Trophoblast cell (in vitro differentiated cells and primary cell): ENCODE data around the gene CYP27B1.

Experiments used
- DNase-seq, 2 donors: peaks; one replicate each; pipeline ENCODE4 v3.0.0-alpha.2; 2016
- H2AFZ ChIP-seq: 2 replicates; pipeline ENCODE4 v1.6.1; 2013; ENCODE audit warnings: low read length, moderate library complexity, mild to moderate bottlenecking; ENCODE audit not compliant: insufficient read depth, poor library complexity
- H2AK5ac ChIP-seq: 2 replicates; pipeline ENCODE4 v1.6.1; 2013; ENCODE audit warnings: mild to moderate bottlenecking, low read length
- H2BK120ac ChIP-seq: 2 replicates; pipeline ENCODE4 v1.6.1; 2013; ENCODE audit warnings: low read length, mild to moderate bottlenecking, moderate library complexity; ENCODE audit not compliant: insufficient read depth, poor library complexity
- H2BK12ac ChIP-seq: 2 replicates; pipeline ENCODE4 v1.6.1; 2013; ENCODE audit warnings: mild to moderate bottlenecking, low read length, moderate library complexity
- H2BK5ac ChIP-seq: 2 replicates; pipeline ENCODE4 v1.6.1; 2013; ENCODE audit warnings: low read length, low read depth, moderate library complexity, mild to moderate bottlenecking; ENCODE audit not compliant: poor library complexity
- H3K14ac ChIP-seq: 2 replicates; pipeline ENCODE4 v1.6.1; 2013; ENCODE audit warnings: mild to moderate bottlenecking, low read length
- H3K18ac ChIP-seq: 2 replicates; pipeline ENCODE4 v1.6.1; 2013; ENCODE audit warnings: mild to moderate bottlenecking, low read length
- H3K23ac ChIP-seq: 2 replicates; pipeline ENCODE4 v1.6.1; 2013; ENCODE audit warnings: low read length
- H3K27ac ChIP-seq: 2 replicates; pipeline ENCODE4 v1.5.1; 2013; ENCODE audit warnings: low read depth, mild to moderate bottlenecking, inconsistent platforms, low read length, moderate library complexity
- H3K27me3 ChIP-seq: 2 replicates; pipeline ENCODE4 v1.6.1; 2013; ENCODE audit warnings: inconsistent platforms, mild to moderate bottlenecking, low read length, moderate library complexity; ENCODE audit not compliant: insufficient read depth
- H3K36me3 ChIP-seq, 2 experiments: 1 replicate in 1 of 2; 2 replicates in 1 of 2; pipeline ENCODE4 v1.6.1; 2013; ENCODE audit warnings: low read length in 2 of 2, mild to moderate bottlenecking in 2 of 2, moderate library complexity in 1 of 2; ENCODE audit not compliant: insufficient read depth in 2 of 2, control insufficient read depth in 1 of 2
- H3K4ac ChIP-seq: 2 replicates; pipeline ENCODE4 v1.6.1; 2013; ENCODE audit warnings: low read depth, mild to moderate bottlenecking, low read length, moderate library complexity
- H3K4me1 ChIP-seq, 2 experiments: 1 replicate in 1 of 2; 2 replicates in 1 of 2; pipeline ENCODE4 v1.6.1; 2013; ENCODE audit warnings: low read length in 2 of 2, mild to moderate bottlenecking in 2 of 2, moderate library complexity in 1 of 2; ENCODE audit not compliant: insufficient read depth in 2 of 2, control insufficient read depth in 1 of 2
- H3K4me2 ChIP-seq: 2 replicates; pipeline ENCODE4 v1.6.1; 2013; ENCODE audit warnings: inconsistent platforms, mild to moderate bottlenecking, low read length, moderate library complexity
- H3K4me3 ChIP-seq: 2 replicates; pipeline ENCODE4 v1.5.1; 2013; ENCODE audit warnings: mild to moderate bottlenecking, low read depth, low read length, inconsistent platforms
- H3K79me1 ChIP-seq: one replicate; pipeline ENCODE4 v1.6.1; 2013; ENCODE audit warnings: low read length
- H3K79me2 ChIP-seq: 2 replicates; pipeline ENCODE4 v1.6.1; 2013; ENCODE audit warnings: low read length, mild to moderate bottlenecking; ENCODE audit not compliant: control insufficient read depth, insufficient read depth, poor library complexity
- H3K9ac ChIP-seq: 2 replicates; pipeline ENCODE4 v1.6.1; 2013; ENCODE audit warnings: mild to moderate bottlenecking, low read length
- H3K9me3 ChIP-seq: 2 replicates; pipeline ENCODE4 v1.6.1; 2013; ENCODE audit warnings: low read depth, mild to moderate bottlenecking, control low read depth, inconsistent platforms, low read length; ENCODE audit not compliant: insufficient read depth
- H4K12ac ChIP-seq: 2 replicates; pipeline ENCODE4 v1.6.1; 2013; ENCODE audit warnings: low read depth, mild to moderate bottlenecking, low read length, moderate library complexity
- H4K8ac ChIP-seq: 2 replicates; pipeline ENCODE4 v1.6.1; 2013; ENCODE audit warnings: low read depth, mild to moderate bottlenecking, low read length, moderate library complexity
- H4K91ac ChIP-seq: one replicate; pipeline ENCODE4 v1.6.1; 2013; ENCODE audit warnings: low read depth, mild to moderate bottlenecking, low read length, moderate library complexity
- WGBS: extraction: QIAGEN DNeasy Blood & Tissue Kit; methylation state at CpG from one replicate; pipeline ENCODE4 v1.1.7; 2013; ENCODE audit warnings: missing lambda C conversion rate; ENCODE audit not compliant: insufficient read length, insufficient coverage; ENCODE audit errors: extremely low coverage; 5-methylcytosine and 5-hydroxymethylcytosine counted together

CYP27B1 gene

DNA sequence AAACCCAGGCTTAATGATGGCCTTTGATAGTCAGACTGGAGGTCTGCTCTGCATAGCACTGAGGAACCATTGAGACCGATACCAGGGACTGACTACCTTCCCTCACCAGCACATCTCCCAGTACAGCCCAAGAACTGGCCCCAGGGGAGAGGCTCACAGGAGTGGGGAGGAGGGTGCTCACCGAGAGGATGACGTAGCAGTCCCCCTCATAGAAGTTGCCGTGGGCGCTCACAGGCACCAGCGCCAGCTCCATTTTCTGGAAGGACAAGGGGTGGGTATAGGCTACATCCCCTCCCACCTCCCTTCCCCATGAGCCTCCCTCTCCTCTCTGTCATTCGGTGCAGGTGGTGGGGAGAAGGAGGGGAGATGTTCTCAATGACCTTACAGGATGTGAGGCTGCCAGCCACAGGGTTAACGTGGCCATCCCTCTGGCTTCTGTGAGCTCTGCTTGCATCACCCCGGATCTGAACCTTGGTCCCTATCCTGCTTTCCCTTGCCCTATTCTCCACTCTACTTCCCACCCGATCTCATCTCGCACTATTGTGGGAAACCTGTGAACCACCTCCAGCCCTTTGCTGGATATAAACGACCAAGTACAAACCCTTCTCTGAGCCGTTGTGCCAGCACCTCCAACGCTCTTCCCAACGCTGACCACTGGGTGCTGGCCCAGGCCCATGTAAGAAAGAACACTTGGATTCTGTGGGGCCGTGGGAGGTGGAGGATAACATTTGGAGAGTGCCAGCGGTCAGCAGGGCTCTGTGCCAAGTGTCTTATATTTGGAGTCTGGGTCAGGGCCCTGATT, 47.3 kb upstream of the CYP27B1 start:
- no peak for DNase-seq
- Histone ChIP-seq H2BK5ac (no peak overlapping the region), H2BK12ac (no peak overlapping the region), H2AFZ (no peak overlapping the region), H3K4me1 (no peaks in the 10 kb centered on the region), H2AK5ac (no peak overlapping the region), H3K36me3 (peaks cover 0 to 6% of the 10 kb centered on the region in 2 experiments), H4K91ac (no peak overlapping the region), H3K79me2 (no peaks in the 10 kb centered on the region), H3K9ac (no peak overlapping the region), H3K4me2 (no peak overlapping the region), H3K23ac (no peak overlapping the region), H3K79me1 (no peaks in the 10 kb centered on the region), H3K27ac (no peak overlapping the region), H3K9me3 (no peaks in the 10 kb centered on the region), H3K14ac (no peak overlapping the region), H3K18ac (no peak overlapping the region), H3K4me3 (no peak overlapping the region), H2BK120ac (no peak overlapping the region), H3K27me3 (no peaks in the 10 kb centered on the region), H4K8ac (no peak overlapping the region), H4K12ac (no peak overlapping the region), H3K4ac (no peak overlapping the region)
- no CpG with 5 or more reads among the region's 17 CpGs for WGBS

DNA sequence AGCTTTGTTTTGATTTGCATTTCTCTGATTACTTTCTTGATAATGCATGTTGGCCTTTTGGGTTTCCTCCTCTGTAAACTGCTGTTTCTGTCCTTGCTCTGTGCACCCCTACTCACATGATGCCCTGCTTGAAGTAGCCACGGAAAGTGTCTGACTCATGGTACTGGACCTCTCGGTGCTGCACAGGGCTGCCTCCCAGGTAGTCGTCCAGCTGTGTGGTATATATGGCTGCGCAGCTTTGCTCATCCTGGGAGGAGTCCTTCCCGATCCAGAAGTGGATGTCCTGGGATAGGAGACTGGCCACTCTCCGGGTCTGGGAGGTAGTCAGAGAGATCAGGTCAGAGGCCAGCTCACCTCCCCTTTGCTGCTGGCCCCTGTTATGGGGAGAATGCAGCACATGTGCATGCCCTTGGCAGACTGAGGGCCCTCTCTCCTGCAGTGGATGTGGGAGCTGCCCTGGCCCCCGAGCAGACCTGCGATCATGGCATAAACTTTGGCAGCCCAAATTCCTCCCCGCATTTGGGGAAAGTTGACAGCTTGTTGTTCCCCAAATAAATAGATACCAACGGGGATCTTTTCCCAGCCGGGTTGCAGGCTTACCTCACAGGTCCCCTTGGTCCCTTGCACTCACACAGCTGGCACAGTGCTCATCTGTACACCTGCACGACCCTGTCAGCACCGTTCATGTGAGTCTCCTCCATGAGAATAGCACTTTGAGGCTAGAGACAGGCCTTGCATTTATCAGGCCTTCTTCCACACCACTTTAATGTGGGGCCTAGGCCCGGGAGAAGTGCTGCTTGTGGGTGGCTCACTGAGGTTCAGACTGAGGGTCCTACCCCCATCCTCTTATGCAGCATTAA, 46.5 kb upstream of the CYP27B1 start:
- no peak overlapping the region for H2BK5ac ChIP-seq
- no peak overlapping the region for H2BK120ac ChIP-seq
- peaks cover 0 to 6% of the 10 kb centered on the region in 2 experiments for H3K36me3 ChIP-seq
- H2AFZ ChIP-seq = no peak overlapping the region
- H3K4me1 ChIP-seq = no peaks in the 10 kb centered on the region
- no peak overlapping the region for H2BK12ac ChIP-seq
- H3K79me2 ChIP-seq = no peaks in the 10 kb centered on the region
- no peak overlapping the region for H3K4ac ChIP-seq
- H3K27me3 ChIP-seq = no peaks in the 10 kb centered on the region
- no peak for DNase-seq
- no peak overlapping the region for H4K12ac ChIP-seq
- no peak overlapping the region for H3K23ac ChIP-seq
- H3K18ac ChIP-seq = no peak overlapping the region
- no peaks in the 10 kb centered on the region for H3K9me3 ChIP-seq
- no peak overlapping the region for H3K27ac ChIP-seq
- no peaks in the 10 kb centered on the region for H3K79me1 ChIP-seq
- WGBS = no CpG with 5 or more reads among the region's 14 CpGs
- H4K91ac ChIP-seq = no peak overlapping the region
- H2AK5ac ChIP-seq = no peak overlapping the region
- H3K14ac ChIP-seq = no peak overlapping the region
- H3K4me2 ChIP-seq = no peak overlapping the region
- no peak overlapping the region for H3K9ac ChIP-seq
- H3K4me3 ChIP-seq = peak overlapping the region; percentile 1
- no peak overlapping the region for H4K8ac ChIP-seq

GRCh38 chr12:57811028-57811755, 44.3 kb upstream of the CYP27B1 start:
- Histone ChIP-seq H3K36me3 (peaks cover 0 to 12% of the 10 kb centered on the region in 2 experiments), H3K4me1 (no peaks in the 10 kb centered on the region), H3K9ac (no peak overlapping the region), H3K9me3 (no peaks in the 10 kb centered on the region), H3K4me3 (no peak overlapping the region), H2AK5ac (no peak overlapping the region), H3K14ac (no peak overlapping the region), H2AFZ (no peak overlapping the region), H4K91ac (no peak overlapping the region), H3K18ac (no peak overlapping the region), H4K8ac (no peak overlapping the region), H2BK120ac (no peak overlapping the region), H3K23ac (no peak overlapping the region), H3K4ac (no peak overlapping the region), H3K27me3 (no peaks in the 10 kb centered on the region), H3K79me2 (no peaks in the 10 kb centered on the region), H3K27ac (no peak overlapping the region), H3K79me1 (no peaks in the 10 kb centered on the region), H3K4me2 (no peak overlapping the region), H4K12ac (no peak overlapping the region), H2BK5ac (no peak overlapping the region), H2BK12ac (no peak overlapping the region)
- no CpG with 5 or more reads among the region's 10 CpGs for WGBS
- DNase-seq = no peak

- no peak overlapping the region for H3K9ac ChIP-seq
- H3K27ac ChIP-seq = no peak overlapping the region
- no peak overlapping the region for H2BK120ac ChIP-seq
- no peak overlapping the region for H2AFZ ChIP-seq
- H3K18ac ChIP-seq = no peak overlapping the region
- H3K4me1 ChIP-seq = no peaks in the 10 kb centered on the region
- no peak overlapping the region for H2AK5ac ChIP-seq
- H3K79me2 ChIP-seq = no peaks in the 10 kb centered on the region
- H2BK12ac ChIP-seq = no peak overlapping the region
- DNase-seq = no peak
- WGBS = no CpG with 5 or more reads among the region's 5 CpGs
- H3K4ac ChIP-seq = no peak overlapping the region
- H4K91ac ChIP-seq = no peak overlapping the region
- H3K14ac ChIP-seq = no peak overlapping the region
- no peaks in the 10 kb centered on the region for H3K9me3 ChIP-seq
- H4K12ac ChIP-seq = no peak overlapping the region
- H3K79me1 ChIP-seq = no peaks in the 10 kb centered on the region
- no peak overlapping the region for H2BK5ac ChIP-seq
- H3K36me3 ChIP-seq = peaks cover 0 to 13% of the 10 kb centered on the region in 2 experiments
- no peak overlapping the region for H3K4me3 ChIP-seq
- no peak overlapping the region for H4K8ac ChIP-seq
- H3K23ac ChIP-seq = no peak overlapping the region
- H3K27me3 ChIP-seq = no peaks in the 10 kb centered on the region
- no peak overlapping the region for H3K4me2 ChIP-seq
Observed at GRCh38 chr12:57810450-57810849, 43.6 kb upstream of the CYP27B1 start.
